Activated T-cell treated with anti-CD3 and anti-CD28 coated beads for 1 hour (primary cell): ENCODE data around the gene DLG2.

ENCODE experiments used
- DNase-seq: peaks from one replicate; pipeline ENCODE4 v3.0.0-alpha.2; 2020; ENCODE audit warnings: low read depth

DLG2 gene

DNA sequence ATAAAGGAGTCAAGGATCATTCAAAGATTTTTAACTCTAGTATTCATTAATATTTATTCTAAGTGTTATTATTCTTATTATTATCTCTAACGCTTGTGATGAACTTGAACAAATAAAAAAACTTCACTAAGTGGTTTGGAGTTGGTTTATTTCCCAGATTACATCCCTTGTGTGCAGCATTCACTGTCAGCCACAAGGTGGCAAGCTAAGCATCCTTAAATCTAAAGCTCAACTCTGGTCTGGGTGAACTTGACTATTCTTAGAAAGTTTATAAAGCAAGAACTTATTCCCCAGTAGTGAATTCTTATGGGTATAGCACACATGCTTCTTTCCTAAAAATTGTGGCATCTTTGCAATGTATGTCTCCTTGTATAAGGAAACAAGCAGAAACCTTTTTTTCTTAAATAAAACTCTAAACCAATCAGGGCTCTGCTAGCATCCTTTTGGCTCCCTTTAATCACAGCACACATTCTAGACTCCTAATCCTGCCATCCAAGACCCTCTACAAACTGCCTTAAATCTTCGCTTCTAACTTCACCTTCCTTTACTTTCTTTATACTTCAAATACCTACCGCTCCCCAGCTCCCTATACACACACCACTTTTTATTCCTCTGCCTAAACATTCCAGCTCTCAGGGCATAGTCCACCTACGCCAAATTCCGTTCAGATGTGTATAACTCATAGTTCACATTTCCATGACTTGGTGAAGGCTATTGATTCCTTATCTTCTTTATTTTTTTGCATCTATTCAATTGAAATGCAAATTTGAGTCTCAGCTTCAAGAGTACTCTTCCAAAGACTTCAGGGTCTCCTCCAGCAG is 1068.8 kb downstream of the DLG2 start:
- DNase-seq: no peak

DNA sequence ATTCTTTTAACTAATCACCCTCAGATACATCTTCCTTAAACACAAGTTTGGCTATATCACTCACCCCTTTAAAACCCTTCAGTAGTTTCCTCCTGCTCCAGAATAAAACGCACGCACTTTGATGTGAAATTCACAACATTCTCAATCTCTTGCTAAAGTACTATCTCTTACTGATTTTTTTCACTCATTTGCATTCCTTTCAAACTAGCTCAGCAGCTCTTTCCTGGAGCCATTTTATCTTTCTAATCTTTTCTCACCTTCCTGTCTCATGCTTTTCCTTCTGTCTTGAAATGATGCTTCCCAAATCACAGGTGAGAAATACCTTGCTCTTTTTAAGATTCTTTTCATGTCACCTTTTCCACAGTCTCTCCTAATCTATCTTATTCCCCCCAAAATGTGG is 1074.4 kb downstream of the DLG2 start:
- DNase-seq: no peak

- no peak for DNase-seq
These were observed 1077.9 kb downstream of the DLG2 start for GRCh38 chr11:84549217-84549616.

GRCh38 chr11:84544566-84544965 is 1082.6 kb downstream of the DLG2 start:
- no peak for DNase-seq

DNA sequence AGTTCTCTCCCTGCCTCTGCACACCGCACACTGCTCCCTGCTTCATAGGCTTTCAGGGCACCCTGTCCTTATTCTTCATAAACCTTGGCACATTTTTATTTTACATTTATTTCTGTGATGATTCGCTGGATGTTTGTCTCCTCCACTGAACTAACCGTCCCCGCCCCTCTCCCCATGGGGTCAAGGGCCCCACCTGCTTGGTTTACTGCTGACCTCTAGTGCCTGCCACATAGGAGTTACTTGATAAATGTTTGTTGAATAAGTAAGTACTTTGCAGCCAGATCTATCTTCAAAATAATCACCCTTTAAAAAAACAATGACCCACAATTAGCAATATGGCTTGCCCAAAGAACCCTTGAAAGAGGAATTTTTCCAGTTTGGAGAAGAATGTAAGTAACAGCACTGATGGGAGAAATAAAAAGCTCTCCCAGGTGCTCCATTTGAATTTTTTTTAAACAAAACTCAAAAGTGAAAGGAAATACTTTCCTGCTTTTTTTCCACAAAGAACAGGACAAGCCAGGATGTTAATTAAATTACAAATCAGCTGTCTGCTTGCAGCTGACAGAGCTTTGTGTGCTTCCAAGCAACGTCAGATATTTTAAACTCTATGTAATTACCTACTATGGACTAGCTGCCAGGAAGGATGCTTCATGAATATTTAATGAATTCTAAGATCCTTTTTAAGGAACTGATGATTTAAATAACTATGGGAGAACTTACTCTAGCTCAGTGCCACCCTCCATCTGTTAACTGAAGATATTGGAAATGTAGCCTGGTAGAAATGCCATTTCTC is 1083.6 kb downstream of the DLG2 start:
- DNase-seq: no peak

DNA sequence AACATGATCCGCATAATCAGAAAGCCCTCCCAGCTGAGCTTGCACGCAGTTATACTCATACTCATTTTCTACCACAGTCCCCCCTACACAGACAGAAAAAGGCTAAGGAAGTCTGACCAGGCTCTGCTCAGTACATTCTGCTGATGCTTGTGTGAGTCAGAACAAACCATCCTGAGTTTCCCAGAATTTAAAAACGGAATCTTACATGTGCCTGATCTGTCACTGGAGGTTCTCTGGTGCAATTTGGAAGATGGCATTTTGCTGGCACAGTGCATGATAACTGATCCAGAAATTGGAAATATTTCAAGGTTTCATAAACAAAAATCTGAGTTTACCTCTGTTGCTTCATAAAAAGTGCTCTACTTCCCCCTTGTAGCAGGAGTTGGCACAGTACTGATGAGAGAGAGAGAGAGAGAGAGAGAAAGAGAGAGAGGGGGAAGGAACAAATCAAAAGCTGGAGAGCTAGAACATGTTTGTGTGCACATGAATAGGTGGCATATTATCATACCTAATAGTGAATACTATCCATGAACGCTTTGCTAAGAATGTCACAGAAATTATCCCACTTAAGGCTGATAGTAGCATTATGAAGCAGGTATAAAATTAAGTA is 1085.3 kb downstream of the DLG2 start:
- DNase-seq: no peak

GRCh38 chr11:84536456-84536855 is 1090.7 kb downstream of the DLG2 start:
- no peak for DNase-seq

- DNase-seq: no peak
These were observed 1094.8 kb downstream of the DLG2 start for GRCh38 chr11:84532364-84532763.

DNA sequence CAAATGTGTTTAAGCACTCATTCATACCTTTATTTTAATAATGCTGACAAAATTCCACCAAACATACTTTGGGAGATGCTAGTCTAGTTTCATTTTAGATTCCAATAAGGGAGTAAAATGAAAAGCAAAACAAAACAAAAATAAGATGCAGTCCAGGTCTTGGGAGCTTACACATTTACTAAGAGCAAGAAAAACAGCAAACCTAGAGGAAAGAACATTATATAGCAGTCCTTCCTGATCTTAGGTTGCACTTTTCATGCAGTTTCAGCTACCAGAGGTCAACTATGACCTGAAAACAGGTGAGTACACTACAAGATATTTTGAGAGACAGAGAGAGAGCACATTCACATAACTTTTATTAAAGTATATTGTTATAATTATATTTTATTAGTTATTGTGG is 1100.9 kb downstream of the DLG2 start:
- no peak for DNase-seq

DNA sequence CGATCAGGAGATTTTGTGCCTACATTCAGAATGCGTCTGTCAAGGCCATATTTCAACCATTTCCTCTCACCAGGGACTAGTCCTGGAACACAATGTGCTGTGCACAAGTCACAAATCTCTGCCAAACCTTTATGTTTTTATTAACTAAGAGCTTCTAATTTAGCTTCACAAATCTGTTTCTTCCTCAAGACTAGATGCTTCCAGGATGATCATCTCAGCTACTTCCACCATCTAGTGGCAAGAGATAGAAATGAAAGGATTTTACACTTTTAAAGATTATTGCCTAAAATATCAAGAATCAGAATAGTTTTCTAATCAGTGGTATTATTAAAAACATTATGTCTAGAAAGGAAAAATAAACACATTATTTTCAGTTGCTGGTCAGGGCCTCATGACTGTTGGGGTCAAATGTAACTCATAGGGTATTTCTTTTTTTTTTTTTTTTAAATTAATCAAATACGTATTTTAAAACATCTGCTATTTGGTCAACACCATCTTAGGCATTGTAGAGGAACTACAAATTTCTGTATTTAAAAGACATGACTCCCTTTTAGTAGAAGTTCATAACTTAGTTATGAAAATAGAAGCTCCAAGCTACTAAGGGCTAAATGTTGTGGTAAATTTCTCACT is 1102.6 kb downstream of the DLG2 start:
- DNase-seq: no peak

- DNase-seq: no peak
These were observed 1104.8 kb downstream of the DLG2 start for GRCh38 chr11:84522331-84522730.

- no peak for DNase-seq
These were observed 1108.4 kb downstream of the DLG2 start for GRCh38 chr11:84518631-84519183.

DNA sequence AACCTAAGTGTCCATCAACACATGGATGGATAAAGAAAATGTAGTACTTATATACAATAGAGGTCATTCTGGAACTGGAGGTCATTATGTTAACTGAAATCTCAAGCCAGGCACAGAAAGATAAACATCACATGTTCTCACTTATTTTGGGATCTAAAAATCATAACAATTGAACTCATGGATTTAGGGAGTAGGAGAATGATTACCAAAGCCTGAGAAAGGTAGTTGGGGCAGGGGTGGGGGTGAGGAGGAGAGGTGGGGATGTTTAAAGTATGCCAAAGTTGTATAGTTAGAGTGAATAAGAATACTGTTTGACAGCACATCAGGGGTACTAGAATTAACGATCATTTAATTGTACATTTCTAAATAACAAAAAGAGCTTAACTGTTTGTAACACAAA is 1112.7 kb downstream of the DLG2 start:
- DNase-seq: no peak

- DNase-seq: no peak
These were observed 1123.6 kb downstream of the DLG2 start for GRCh38 chr11:84503503-84503902.

DNA sequence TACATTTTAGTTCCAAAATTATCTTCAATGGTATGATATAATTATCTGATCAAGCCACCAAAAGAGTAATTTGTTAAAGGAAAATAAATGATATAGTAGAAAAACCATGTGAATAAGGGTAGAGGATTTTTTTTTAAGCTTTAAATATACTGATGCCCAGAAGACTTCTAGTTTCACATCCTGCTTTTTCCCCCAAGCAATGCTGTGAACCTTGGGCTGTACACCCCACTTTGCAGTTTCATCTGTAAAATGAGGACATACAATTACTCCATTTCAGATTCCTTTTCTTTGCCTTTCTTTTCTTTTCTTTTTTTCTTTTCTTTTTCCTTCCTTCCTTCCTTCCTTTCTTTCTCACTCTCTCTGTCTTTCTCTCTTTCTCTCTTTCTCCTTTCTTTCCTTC is 1125.4 kb downstream of the DLG2 start:
- no peak for DNase-seq

DNA sequence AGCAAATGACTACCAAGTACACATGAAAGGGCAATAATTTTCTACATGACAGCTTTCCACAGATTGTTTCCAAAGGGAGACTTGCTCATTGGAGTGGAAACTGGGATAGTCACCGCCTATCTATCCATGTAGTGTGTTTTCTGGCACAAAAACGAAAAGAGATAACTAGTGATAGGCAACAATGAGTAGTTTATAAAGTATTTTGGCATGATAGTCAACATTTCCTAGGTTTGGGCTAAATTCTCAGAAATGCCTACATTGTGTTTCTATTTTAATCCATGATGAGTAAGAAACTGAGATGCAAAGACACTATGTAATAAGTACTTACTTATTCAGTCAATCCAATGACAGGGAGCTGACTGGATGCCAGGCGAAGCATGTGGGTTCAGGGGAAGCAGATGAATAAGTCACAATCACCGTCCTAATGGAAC is 1129.1 kb downstream of the DLG2 start:
- no peak for DNase-seq

- no peak for DNase-seq
These were observed 1130.0 kb downstream of the DLG2 start for GRCh38 chr11:84497181-84497580.

GRCh38 chr11:84496122-84496521 is 1131.0 kb downstream of the DLG2 start:
- no peak for DNase-seq

- DNase-seq: no peak
These were observed 1147.0 kb downstream of the DLG2 start for GRCh38 chr11:84480131-84480530.

- DNase-seq: no peak
These were observed 1150.6 kb downstream of the DLG2 start for GRCh38 chr11:84476581-84476980.

DNA sequence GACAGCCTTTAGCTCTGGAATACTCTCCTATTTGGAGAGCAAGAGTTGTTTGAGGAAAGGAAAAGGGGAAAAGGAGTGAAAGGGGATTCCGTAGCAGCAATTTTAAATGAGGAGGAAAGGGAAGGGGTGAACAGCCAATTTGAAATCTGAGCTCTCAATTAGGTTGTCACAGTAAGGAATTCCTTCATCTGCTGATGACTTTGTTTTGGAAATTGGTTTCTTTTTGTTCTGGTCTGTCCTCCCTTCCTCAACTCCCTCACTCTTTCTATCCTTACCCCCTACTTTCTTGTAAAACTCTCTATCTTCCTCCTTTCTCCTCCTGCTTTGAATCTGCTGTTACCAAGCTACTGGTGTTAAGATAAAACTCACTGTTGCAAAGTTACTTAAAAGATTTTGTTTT is 1155.6 kb downstream of the DLG2 start:
- no peak for DNase-seq

DNA sequence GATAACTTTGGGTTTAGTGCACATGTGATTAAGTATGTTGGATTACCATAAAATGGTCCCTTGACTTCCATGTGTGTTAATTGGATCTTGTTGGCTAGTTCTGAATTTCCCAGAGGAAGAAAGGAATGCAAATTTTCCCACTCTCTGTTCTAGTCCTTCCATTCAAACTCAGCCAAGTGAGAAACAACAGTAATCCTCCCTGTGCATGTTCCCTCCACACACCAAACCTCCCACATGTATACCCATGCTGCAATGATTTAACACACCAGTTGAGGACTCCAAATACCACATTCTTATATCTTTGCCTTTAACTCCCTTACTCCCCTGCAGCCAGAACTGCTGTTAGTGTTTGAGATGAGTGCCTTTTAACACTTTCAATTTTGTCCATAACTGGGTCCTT is 1158.9 kb downstream of the DLG2 start:
- no peak for DNase-seq
